ENCODE data around the gene MLLT1.

GRCh38 chr19:6269101-6269886 lies 10.5 kb downstream of the MLLT1 start:
- TF ChIP-seq POLR2A (IDR thresholded peaks at IDR 0.05) = no peak
- no peak for TF ChIP-seq CTCF (IDR thresholded peaks at IDR 0.05)
- TF ChIP-seq POLR2AphosphoS5 (IDR thresholded peaks at IDR 0.05; ENCODE audit: insufficient read depth in 1 of 2, low read depth in 1 of 2) = no peak

Measured in vagina (tissue), 2 donors.